SK-N-SH treated with all-trans-retinoic acid at 6 μM for 48 hours (cell line): ENCODE data around the gene HHAT.

Experiments used
- ATAC-seq: fragments of 200-7000 bp; cut with Tn5 transposase; 3 replicates; pipeline ENCODE4 v1.9.1; 2020; ENCODE audit warnings: mild to moderate bottlenecking, moderate library complexity
- ARNTL ChIP-seq: fragments of 450-650 bp; formaldehyde crosslinking; IDR thresholded peaks from 2 replicates; pipeline ENCODE4 v1.5.0; 2020; ENCODE audit warnings: low read depth, mild to moderate bottlenecking, moderate library complexity, borderline replicate concordance
- BACH2 ChIP-seq: fragments of 250-450 bp; sonication (Bioruptor Pico); IDR thresholded peaks from 2 replicates; pipeline ENCODE4 v1.9.0; 2021; ENCODE audit warnings: mild to moderate bottlenecking, borderline replicate concordance
- ESRRG ChIP-seq: fragments of 250-450 bp; sonication (Bioruptor Pico); IDR thresholded peaks from 2 replicates; pipeline ENCODE4 v1.6.1; 2021; ENCODE audit warnings: mild to moderate bottlenecking
- GLIS3 ChIP-seq: fragments of 250-450 bp; sonication (Bioruptor Pico); IDR thresholded peaks from 2 replicates; pipeline ENCODE4 v1.5.0; 2020; ENCODE audit warnings: mild to moderate bottlenecking, moderate library complexity
- ISL1 ChIP-seq: fragments of 250-450 bp; sonication (Bioruptor Pico); IDR thresholded peaks from 2 replicates; pipeline ENCODE4 v2.1.2; 2022; ENCODE audit warnings: mild to moderate bottlenecking, moderate library complexity
- OSR1 ChIP-seq: fragments of 250-450 bp; sonication (Bioruptor Pico); IDR thresholded peaks from 2 replicates; pipeline ENCODE4 v1.8.0; 2022; ENCODE audit warnings: moderate library complexity, mild to moderate bottlenecking, inconsistent platforms
- PPARA ChIP-seq: fragments of 250-450 bp; sonication (Bioruptor Pico); IDR thresholded peaks from 2 replicates; pipeline ENCODE4 v1.5.0; 2020; ENCODE audit warnings: mild to moderate bottlenecking, borderline replicate concordance
- RARB ChIP-seq: fragments of 250-450 bp; sonication (Bioruptor Pico); IDR thresholded peaks from 2 replicates; pipeline ENCODE4 v1.8.0; 2021; ENCODE audit warnings: mild to moderate bottlenecking, moderate library complexity
- ZC3H10 ChIP-seq: fragments of 250-450 bp; sonication (Bioruptor Pico); IDR thresholded peaks from 2 replicates; pipeline ENCODE4 v1.5.1; 2021; ENCODE audit warnings: mild to moderate bottlenecking, moderate library complexity
- ZFP3 ChIP-seq: fragments of 250-450 bp; sonication (Bioruptor Pico); IDR thresholded peaks from 2 replicates; pipeline ENCODE4 v1.5.0; 2020; ENCODE audit warnings: mild to moderate bottlenecking, moderate library complexity
- ZFP30 ChIP-seq: fragments of 450-650 bp; formaldehyde crosslinking; IDR thresholded peaks from 2 replicates; pipeline ENCODE4 v1.5.0; 2022; ENCODE audit warnings: mild to moderate bottlenecking, moderate library complexity
- ZNF565 ChIP-seq: fragments of 450-650 bp; formaldehyde crosslinking; conservative IDR thresholded peaks from 2 replicates; pipeline ENCODE4 v1.5.0; 2020; ENCODE audit warnings: low read depth, mild to moderate bottlenecking, moderate library complexity
- ZNF8 ChIP-seq: fragments of 450-650 bp; formaldehyde crosslinking; IDR thresholded peaks from 2 replicates; pipeline ENCODE4 v1.5.0; 2020; ENCODE audit warnings: mild to moderate bottlenecking, moderate library complexity
- TF ChIP-seq, protein P1 (sequence below): fragments of 250-450 bp; sonication (Bioruptor Pico); IDR thresholded peaks from 2 replicates; pipeline ENCODE4 v1.8.0; 2020; ENCODE audit warnings: mild to moderate bottlenecking, moderate library complexity, borderline replicate concordance
- TF ChIP-seq, protein P2 (sequence below): fragments of 250-450 bp; sonication (Bioruptor Pico); IDR thresholded peaks from 2 replicates; pipeline ENCODE4 v1.8.0; 2021; ENCODE audit warnings: low read depth, mild to moderate bottlenecking, moderate library complexity, borderline replicate concordance
- TF ChIP-seq, protein P3 (sequence below): fragments of 250-450 bp; sonication (Bioruptor Pico); IDR thresholded peaks from 2 replicates; pipeline ENCODE4 v1.5.1; 2021; ENCODE audit warnings: mild to moderate bottlenecking, moderate library complexity

Gene HHAT

DNA sequence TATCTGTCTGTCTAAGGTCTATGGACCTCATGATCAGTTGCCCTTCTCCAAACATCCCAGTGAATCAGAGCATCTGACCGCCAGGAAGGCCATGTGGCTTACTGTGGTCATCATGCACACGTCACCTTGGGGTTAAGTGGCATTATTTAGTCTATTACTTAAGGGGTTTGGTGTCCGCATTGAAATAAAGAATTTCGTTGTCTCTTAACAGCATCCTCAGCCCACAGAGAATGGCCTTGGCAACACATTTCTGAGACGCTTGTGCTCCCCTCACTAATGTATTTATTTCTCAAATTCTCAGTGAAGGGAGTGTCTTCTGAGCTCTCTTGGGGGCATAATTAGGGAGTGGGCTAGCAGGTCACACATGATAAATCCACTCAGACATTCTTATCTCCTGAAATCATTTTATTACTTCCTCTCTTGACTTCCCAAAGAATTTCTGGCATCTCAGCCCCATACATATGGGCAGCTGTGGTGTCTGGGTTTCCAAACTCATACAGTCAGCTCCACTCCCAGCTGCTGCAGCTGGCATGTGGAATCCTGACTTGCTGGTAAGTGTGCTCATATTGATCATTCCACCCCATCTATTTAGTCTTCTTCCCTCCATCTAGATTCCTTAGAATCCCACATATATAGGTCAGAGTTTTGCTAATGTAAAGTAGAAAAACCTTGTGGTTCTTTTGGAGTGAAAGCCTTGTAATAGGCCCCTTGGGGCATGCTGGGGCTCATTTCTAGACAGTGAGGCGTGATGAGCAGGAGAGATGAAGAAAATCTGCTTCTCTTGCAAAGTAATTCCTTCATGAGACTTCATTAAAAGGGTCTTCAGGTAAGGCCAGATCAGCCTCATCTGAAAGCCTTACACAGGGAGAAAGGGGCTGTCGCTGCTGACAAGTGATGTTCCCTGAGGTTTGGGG lies 110.5 kb downstream of the HHAT start:
- TF ChIP-seq, protein P1, sequence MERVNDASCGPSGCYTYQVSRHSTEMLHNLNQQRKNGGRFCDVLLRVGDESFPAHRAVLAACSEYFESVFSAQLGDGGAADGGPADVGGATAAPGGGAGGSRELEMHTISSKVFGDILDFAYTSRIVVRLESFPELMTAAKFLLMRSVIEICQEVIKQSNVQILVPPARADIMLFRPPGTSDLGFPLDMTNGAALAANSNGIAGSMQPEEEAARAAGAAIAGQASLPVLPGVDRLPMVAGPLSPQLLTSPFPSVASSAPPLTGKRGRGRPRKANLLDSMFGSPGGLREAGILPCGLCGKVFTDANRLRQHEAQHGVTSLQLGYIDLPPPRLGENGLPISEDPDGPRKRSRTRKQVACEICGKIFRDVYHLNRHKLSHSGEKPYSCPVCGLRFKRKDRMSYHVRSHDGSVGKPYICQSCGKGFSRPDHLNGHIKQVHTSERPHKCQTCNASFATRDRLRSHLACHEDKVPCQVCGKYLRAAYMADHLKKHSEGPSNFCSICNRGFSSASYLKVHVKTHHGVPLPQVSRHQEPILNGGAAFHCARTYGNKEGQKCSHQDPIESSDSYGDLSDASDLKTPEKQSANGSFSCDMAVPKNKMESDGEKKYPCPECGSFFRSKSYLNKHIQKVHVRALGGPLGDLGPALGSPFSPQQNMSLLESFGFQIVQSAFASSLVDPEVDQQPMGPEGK (CRISPR knock-in tag): no peak
- TF ChIP-seq ISL1 (no peak; the same call in 1 of the 2 replicates), ZNF565 (CRISPR knock-in tag) (no peak), ZFP3 (CRISPR knock-in tag) (no peak), ZFP30 (CRISPR knock-in tag) (no peak)
- peak; percentile 93 for ATAC-seq

DNA sequence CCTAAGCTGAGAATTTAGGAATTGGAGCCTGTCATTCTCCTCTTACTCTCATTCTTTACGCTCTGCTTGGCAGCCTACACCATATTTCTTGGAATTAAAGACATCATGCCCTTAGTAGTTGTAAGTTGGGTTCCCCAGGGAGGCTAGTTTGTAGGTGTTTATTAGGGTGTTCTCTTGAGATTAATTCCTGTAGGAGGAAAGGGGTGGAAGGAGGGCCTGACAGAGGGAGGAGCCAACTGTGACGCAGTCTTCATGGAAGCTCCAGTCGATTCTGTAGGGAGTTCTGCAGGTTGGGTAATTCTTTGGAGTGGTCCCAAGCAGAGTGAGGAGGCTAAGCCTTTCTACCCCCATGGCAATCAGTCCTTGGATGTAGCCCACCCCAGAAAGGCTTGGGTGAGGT lies 111.4 kb downstream of the HHAT start:
- no peak for TF ChIP-seq ESRRG (CRISPR knock-in tag)
- no peak for TF ChIP-seq BACH2 (CRISPR knock-in tag)
- no peak for TF ChIP-seq ZNF8
- TF ChIP-seq OSR1 (CRISPR knock-in tag): no peak
- TF ChIP-seq ZC3H10 (CRISPR knock-in tag): no peak
- no peak for TF ChIP-seq ZNF565 (CRISPR knock-in tag)
- no peak for TF ChIP-seq ZFP3 (CRISPR knock-in tag)
- no peak for TF ChIP-seq ARNTL (CRISPR knock-in tag)
- ATAC-seq: no peak

DNA sequence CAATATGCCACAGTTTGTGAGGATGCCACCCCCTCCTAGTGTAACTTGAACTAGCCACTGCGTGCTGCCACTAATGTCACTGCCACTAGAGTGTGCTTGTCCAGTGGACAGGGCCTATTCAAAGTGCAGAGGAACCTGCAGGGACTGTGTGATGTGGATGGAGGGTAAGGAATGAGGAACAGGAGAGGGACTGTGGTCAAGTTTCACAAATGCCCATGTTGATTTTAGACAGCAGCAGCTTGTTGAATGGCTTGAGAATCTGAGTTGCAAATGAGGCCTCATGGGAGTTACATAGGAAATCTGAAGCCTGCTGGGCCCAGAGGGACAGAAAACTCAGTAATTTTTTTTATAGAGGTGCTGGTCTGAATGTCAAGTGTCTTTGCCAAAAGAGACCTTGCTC lies 112.3 kb downstream of the HHAT start:
- TF ChIP-seq GLIS3 (CRISPR knock-in tag): no peak
- no peak for TF ChIP-seq ZNF8
- TF ChIP-seq RARB (CRISPR knock-in tag): no peak
- TF ChIP-seq, protein P1 (CRISPR knock-in tag): no peak
- TF ChIP-seq, protein P2, sequence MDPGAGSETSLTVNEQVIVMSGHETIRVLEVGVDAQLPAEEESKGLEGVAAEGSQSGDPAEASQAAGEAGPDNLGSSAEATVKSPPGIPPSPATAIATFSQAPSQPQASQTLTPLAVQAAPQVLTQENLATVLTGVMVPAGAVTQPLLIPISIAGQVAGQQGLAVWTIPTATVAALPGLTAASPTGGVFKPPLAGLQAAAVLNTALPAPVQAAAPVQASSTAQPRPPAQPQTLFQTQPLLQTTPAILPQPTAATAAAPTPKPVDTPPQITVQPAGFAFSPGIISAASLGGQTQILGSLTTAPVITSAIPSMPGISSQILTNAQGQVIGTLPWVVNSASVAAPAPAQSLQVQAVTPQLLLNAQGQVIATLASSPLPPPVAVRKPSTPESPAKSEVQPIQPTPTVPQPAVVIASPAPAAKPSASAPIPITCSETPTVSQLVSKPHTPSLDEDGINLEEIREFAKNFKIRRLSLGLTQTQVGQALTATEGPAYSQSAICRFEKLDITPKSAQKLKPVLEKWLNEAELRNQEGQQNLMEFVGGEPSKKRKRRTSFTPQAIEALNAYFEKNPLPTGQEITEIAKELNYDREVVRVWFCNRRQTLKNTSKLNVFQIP: no peak
- TF ChIP-seq, protein P3, sequence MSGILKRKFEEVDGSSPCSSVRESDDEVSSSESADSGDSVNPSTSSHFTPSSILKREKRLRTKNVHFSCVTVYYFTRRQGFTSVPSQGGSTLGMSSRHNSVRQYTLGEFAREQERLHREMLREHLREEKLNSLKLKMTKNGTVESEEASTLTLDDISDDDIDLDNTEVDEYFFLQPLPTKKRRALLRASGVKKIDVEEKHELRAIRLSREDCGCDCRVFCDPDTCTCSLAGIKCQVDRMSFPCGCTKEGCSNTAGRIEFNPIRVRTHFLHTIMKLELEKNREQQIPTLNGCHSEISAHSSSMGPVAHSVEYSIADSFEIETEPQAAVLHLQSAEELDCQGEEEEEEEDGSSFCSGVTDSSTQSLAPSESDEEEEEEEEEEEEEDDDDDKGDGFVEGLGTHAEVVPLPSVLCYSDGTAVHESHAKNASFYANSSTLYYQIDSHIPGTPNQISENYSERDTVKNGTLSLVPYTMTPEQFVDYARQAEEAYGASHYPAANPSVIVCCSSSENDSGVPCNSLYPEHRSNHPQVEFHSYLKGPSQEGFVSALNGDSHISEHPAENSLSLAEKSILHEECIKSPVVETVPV: no peak
- no peak for TF ChIP-seq PPARA (CRISPR knock-in tag)
- no peak for TF ChIP-seq ZC3H10 (CRISPR knock-in tag)
- TF ChIP-seq ISL1: no peak
- TF ChIP-seq, all 23 proteins: peak for 0
- no peak for ATAC-seq

DNA sequence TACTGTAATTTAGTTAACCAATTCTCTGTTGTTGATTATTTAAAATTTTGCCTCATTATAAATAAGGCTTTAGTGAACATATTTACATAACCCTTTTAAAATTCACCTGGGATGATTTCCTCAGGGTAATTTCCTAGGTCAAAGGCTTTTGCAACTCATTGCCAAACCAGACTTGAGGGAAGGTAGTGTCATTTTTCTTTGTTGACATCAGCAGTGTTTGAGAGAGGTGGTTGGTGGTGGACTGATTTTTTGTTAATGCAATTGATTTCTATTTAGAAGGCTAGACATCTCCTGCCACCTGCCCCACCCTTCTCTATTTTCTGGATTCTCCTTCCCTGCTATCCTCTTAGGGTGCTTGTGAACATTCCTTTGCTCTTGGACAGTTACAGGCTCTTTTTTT lies 116.8 kb downstream of the HHAT start:
- no peak for ATAC-seq

More for the DNA sequence above, 116.8 kb downstream of the HHAT start:
- no peak for TF ChIP-seq ESRRG (CRISPR knock-in tag)
- TF ChIP-seq ZFP30 (CRISPR knock-in tag): no peak
- TF ChIP-seq, protein P1 (CRISPR knock-in tag): no peak
- TF ChIP-seq ZFP3 (CRISPR knock-in tag): no peak
- TF ChIP-seq GLIS3 (CRISPR knock-in tag): no peak
